ENCODE measurements around the gene PAFAH1B1.
"Not testable (repeated sequence)": the region's sequence is repeated elsewhere in the genome, so short reads cannot be mapped to it uniquely, and the experiment has no call there.

The PAFAH1B1 gene

GRCh38 chr17:2563543-2563942, 29.9 kb upstream of the PAFAH1B1 start:
- Histone ChIP-seq H3K9me3 (ENCODE audit: control insufficient read depth, low read length) (no peaks in the 10 kb centered on the region), H2AFZ (no peak overlapping the region), H3K79me2 (no peaks in the 10 kb centered on the region), H3K4me1 (no peaks in the 10 kb centered on the region), H3K36me3 (ENCODE audit: control insufficient read depth, insufficient read depth, low read length) (no peaks in the 10 kb centered on the region), H3K27ac (no peak overlapping the region), H3K4me3 (ENCODE audit: low read depth, low read length) (no peak overlapping the region), H3K27me3 (ENCODE audit: control insufficient read depth, insufficient read depth, low read length) (no peaks in the 10 kb centered on the region), H3K9ac (no peak overlapping the region), H3K4me2 (ENCODE audit: low read length) (no peak overlapping the region)
- TF ChIP-seq CTCF (IDR thresholded peaks at IDR 0.05): no peak

- Histone ChIP-seq H2AFZ (no peak overlapping the region), H3K27me3 (ENCODE audit: control insufficient read depth, insufficient read depth, low read length) (no peaks in the 10 kb centered on the region), H3K4me1 (no peaks in the 10 kb centered on the region), H3K9me3 (ENCODE audit: control insufficient read depth, low read length) (no peaks in the 10 kb centered on the region), H3K4me3 (ENCODE audit: low read depth, low read length) (no peak overlapping the region), H3K27ac (no peak overlapping the region), H3K9ac (no peak overlapping the region), H3K79me2 (no peaks in the 10 kb centered on the region), H3K4me2 (ENCODE audit: low read length) (no peak overlapping the region), H3K36me3 (ENCODE audit: control insufficient read depth, insufficient read depth, low read length) (no peaks in the 10 kb centered on the region)
- no peak for TF ChIP-seq CTCF (IDR thresholded peaks at IDR 0.05)
Measured at GRCh38 chr17:2564877-2565276, 28.6 kb upstream of the PAFAH1B1 start.

GRCh38 chr17:2566056-2566455, 27.4 kb upstream of the PAFAH1B1 start:
- Histone ChIP-seq H3K36me3 (ENCODE audit: control insufficient read depth, insufficient read depth, low read length) (no peaks in the 10 kb centered on the region), H3K9ac (no peak overlapping the region), H3K27me3 (ENCODE audit: control insufficient read depth, insufficient read depth, low read length) (no peaks in the 10 kb centered on the region), H3K4me3 (ENCODE audit: low read depth, low read length) (no peak overlapping the region), H3K27ac (no peak overlapping the region), H2AFZ (no peak overlapping the region), H3K4me1 (no peaks in the 10 kb centered on the region), H3K9me3 (ENCODE audit: control insufficient read depth, low read length) (no peaks in the 10 kb centered on the region), H3K4me2 (ENCODE audit: low read length) (no peak overlapping the region), H3K79me2 (no peaks in the 10 kb centered on the region)
- TF ChIP-seq CTCF (IDR thresholded peaks at IDR 0.05): no peak

- H3K4me2 ChIP-seq (ENCODE audit: low read length): no peak overlapping the region
Measured at GRCh38 chr17:2571523-2572303, 21.7 kb upstream of the PAFAH1B1 start.

GRCh38 chr17:2572304-2572609, 21.2 kb upstream of the PAFAH1B1 start:
- not testable (repeated sequence) for H3K9ac ChIP-seq; H3K9me3 ChIP-seq (ENCODE audit: control insufficient read depth, low read length); H3K27me3 ChIP-seq (ENCODE audit: control insufficient read depth, insufficient read depth, low read length); H3K4me3 ChIP-seq (ENCODE audit: low read depth, low read length); H3K27ac ChIP-seq; H3K36me3 ChIP-seq (ENCODE audit: control insufficient read depth, insufficient read depth, low read length); H3K4me2 ChIP-seq (ENCODE audit: low read length); H3K79me2 ChIP-seq; H2AFZ ChIP-seq; H3K4me1 ChIP-seq

More at GRCh38 chr17:2571523-2572303, 21.7 kb upstream of the PAFAH1B1 start:
- no peaks in the 10 kb centered on the region for H3K4me1 ChIP-seq
- H3K27ac ChIP-seq: no peak overlapping the region
- TF ChIP-seq CTCF (IDR thresholded peaks at IDR 0.05): no peak
- no peaks in the 10 kb centered on the region for H3K79me2 ChIP-seq
- no peak overlapping the region for H3K9ac ChIP-seq
- no peaks in the 10 kb centered on the region for H3K9me3 ChIP-seq (ENCODE audit: control insufficient read depth, low read length)
- no peaks in the 10 kb centered on the region for H3K27me3 ChIP-seq (ENCODE audit: control insufficient read depth, insufficient read depth, low read length)
- H3K4me3 ChIP-seq (ENCODE audit: low read depth, low read length): no peak overlapping the region
- H2AFZ ChIP-seq: no peak overlapping the region
- no peaks in the 10 kb centered on the region for H3K36me3 ChIP-seq (ENCODE audit: control insufficient read depth, insufficient read depth, low read length)

All from parathyroid adenoma (tissue), 2 donors.